OCI-M1 (cell line): ENCODE data around the gene C14orf119.

ENCODE experiments used
- DNase-seq: peaks from one replicate; lab custom pipeline; 2025; lab: John Stamatoyannopoulos, UW

C14orf119 gene

GRCh38 chr14:23095196-23096108 lies at the start of gene C14orf119:
C14orf119 (plus strand) TSS chr14:23095505; CDS start chr14:23097659, 2,154 bp downstream.
- no peak for DNase-seq

- DNase-seq = no peak
Measured at GRCh38 chr14:23047034-23047634, 48.2 kb upstream of the C14orf119 start.

- no peak for DNase-seq
Measured at GRCh38 chr14:23047751-23048693, 47.3 kb upstream of the C14orf119 start.

GRCh38 chr14:23049011-23049410 lies 46.3 kb upstream of the C14orf119 start:
- DNase-seq = no peak

- no peak for DNase-seq
Measured at GRCh38 chr14:23051141-23052057, 43.9 kb upstream of the C14orf119 start.

GRCh38 chr14:23052182-23052623 lies 43.1 kb upstream of the C14orf119 start:
- no peak for DNase-seq

- no peak for DNase-seq
Measured at GRCh38 chr14:23052671-23053070, 42.6 kb upstream of the C14orf119 start.

- DNase-seq = no peak
Measured at GRCh38 chr14:23053426-23053825, 41.9 kb upstream of the C14orf119 start.

GRCh38 chr14:23054000-23054811 lies 41.1 kb upstream of the C14orf119 start:
- no peak for DNase-seq

- DNase-seq = no peak
Measured at GRCh38 chr14:23055147-23055550, 40.2 kb upstream of the C14orf119 start.

- DNase-seq = no peak
Measured at GRCh38 chr14:23055621-23056144, 39.6 kb upstream of the C14orf119 start.

- DNase-seq = no peak
Measured at GRCh38 chr14:23056145-23056955, 39.0 kb upstream of the C14orf119 start.

- DNase-seq = no peak
Measured at GRCh38 chr14:23056956-23057756, 38.1 kb upstream of the C14orf119 start, which contains the start of gene CDH24. CDH24 (minus strand) TSS chr14:23057520; CDS start chr14:23055733, 1,787 bp downstream.

GRCh38 chr14:23057757-23058653 lies 37.3 kb upstream of the C14orf119 start:
- no peak for DNase-seq

GRCh38 chr14:23058654-23059504 lies 36.4 kb upstream of the C14orf119 start:
- no peak for DNase-seq
